ENCODE results near the gene ACTN2.

The ACTN2 gene

GRCh38 chr1:236692128-236692527 lies 5.8 kb downstream of the ACTN2 start:
- peaks cover 18% of the 10 kb centered on the region for H3K27me3 ChIP-seq (ENCODE audit: control insufficient read depth, insufficient read depth, low read length)
- H3K4me3 ChIP-seq (ENCODE audit: low read depth, low read length) = no peak overlapping the region
- no peaks in the 10 kb centered on the region for H3K36me3 ChIP-seq (ENCODE audit: control insufficient read depth, insufficient read depth, low read length)
- H3K9ac ChIP-seq (ENCODE audit: low read length) = no peak overlapping the region
- no peaks in the 10 kb centered on the region for H3K9me3 ChIP-seq (ENCODE audit: control insufficient read depth, insufficient read depth, low read depth, low read length)
- H3K27ac ChIP-seq (ENCODE audit: low read depth, low read length) = no peak overlapping the region
- H3K4me1 ChIP-seq (ENCODE audit: control insufficient read depth, insufficient read depth, low read length) = peaks cover 2% of the 10 kb centered on the region; the same call in 1 of the 2 replicates

- Histone ChIP-seq H3K27ac (ENCODE audit: low read depth, low read length) (no peak overlapping the region), H3K36me3 (ENCODE audit: control insufficient read depth, insufficient read depth, low read length) (no peaks in the 10 kb centered on the region), H3K9ac (ENCODE audit: low read length) (no peak overlapping the region), H3K27me3 (ENCODE audit: control insufficient read depth, insufficient read depth, low read length) (peaks cover 12% of the 10 kb centered on the region), H3K4me1 (ENCODE audit: control insufficient read depth, insufficient read depth, low read length) (no peaks in the 10 kb centered on the region), H3K4me3 (ENCODE audit: low read depth, low read length) (no peak overlapping the region), H3K9me3 (ENCODE audit: control insufficient read depth, insufficient read depth, low read depth, low read length) (no peaks in the 10 kb centered on the region)
Observed at GRCh38 chr1:236692742-236693141, 6.4 kb downstream of the ACTN2 start.

GRCh38 chr1:236699366-236699765 lies 13.1 kb downstream of the ACTN2 start:
- Histone ChIP-seq H3K9me3 (ENCODE audit: control insufficient read depth, insufficient read depth, low read depth, low read length) (no peaks in the 10 kb centered on the region), H3K4me3 (ENCODE audit: low read depth, low read length) (no peak overlapping the region), H3K4me1 (ENCODE audit: control insufficient read depth, insufficient read depth, low read length) (no peaks in the 10 kb centered on the region), H3K27me3 (ENCODE audit: control insufficient read depth, insufficient read depth, low read length) (no peaks in the 10 kb centered on the region), H3K36me3 (ENCODE audit: control insufficient read depth, insufficient read depth, low read length) (no peaks in the 10 kb centered on the region), H3K9ac (ENCODE audit: low read length) (no peak overlapping the region), H3K27ac (ENCODE audit: low read depth, low read length) (no peak overlapping the region)

GRCh38 chr1:236700903-236701302 lies 14.6 kb downstream of the ACTN2 start:
- no peaks in the 10 kb centered on the region for H3K27me3 ChIP-seq (ENCODE audit: control insufficient read depth, insufficient read depth, low read length)
- no peak overlapping the region for H3K4me3 ChIP-seq (ENCODE audit: low read depth, low read length)
- no peaks in the 10 kb centered on the region for H3K4me1 ChIP-seq (ENCODE audit: control insufficient read depth, insufficient read depth, low read length)
- H3K36me3 ChIP-seq (ENCODE audit: control insufficient read depth, insufficient read depth, low read length) = no peaks in the 10 kb centered on the region
- H3K27ac ChIP-seq (ENCODE audit: low read depth, low read length) = no peak overlapping the region
- no peaks in the 10 kb centered on the region for H3K9me3 ChIP-seq (ENCODE audit: control insufficient read depth, insufficient read depth, low read depth, low read length)
- no peak overlapping the region for H3K9ac ChIP-seq (ENCODE audit: low read length)

- Histone ChIP-seq H3K27me3 (ENCODE audit: control insufficient read depth, insufficient read depth, low read length) (no peaks in the 10 kb centered on the region), H3K27ac (ENCODE audit: low read depth, low read length) (no peak overlapping the region), H3K36me3 (ENCODE audit: control insufficient read depth, insufficient read depth, low read length) (no peaks in the 10 kb centered on the region), H3K4me1 (ENCODE audit: control insufficient read depth, insufficient read depth, low read length) (no peaks in the 10 kb centered on the region), H3K9me3 (ENCODE audit: control insufficient read depth, insufficient read depth, low read depth, low read length) (no peaks in the 10 kb centered on the region), H3K9ac (ENCODE audit: low read length) (no peak overlapping the region), H3K4me3 (ENCODE audit: low read depth, low read length) (no peak overlapping the region)
Observed at GRCh38 chr1:236701782-236702181, 15.5 kb downstream of the ACTN2 start.

- H3K4me1 ChIP-seq (ENCODE audit: control insufficient read depth, insufficient read depth, low read length) = no peaks in the 10 kb centered on the region
- no peaks in the 10 kb centered on the region for H3K36me3 ChIP-seq (ENCODE audit: control insufficient read depth, insufficient read depth, low read length)
- no peak overlapping the region for H3K27ac ChIP-seq (ENCODE audit: low read depth, low read length)
- no peak overlapping the region for H3K4me3 ChIP-seq (ENCODE audit: low read depth, low read length)
- H3K27me3 ChIP-seq (ENCODE audit: control insufficient read depth, insufficient read depth, low read length) = no peaks in the 10 kb centered on the region
- H3K9ac ChIP-seq (ENCODE audit: low read length) = no peak overlapping the region
- H3K9me3 ChIP-seq (ENCODE audit: control insufficient read depth, insufficient read depth, low read depth, low read length) = no peaks in the 10 kb centered on the region
Observed at GRCh38 chr1:236702791-236703394, 16.6 kb downstream of the ACTN2 start.

GRCh38 chr1:236705771-236706170 lies 19.5 kb downstream of the ACTN2 start:
- Histone ChIP-seq H3K36me3 (ENCODE audit: control insufficient read depth, insufficient read depth, low read length) (no peaks in the 10 kb centered on the region), H3K4me3 (ENCODE audit: low read depth, low read length) (no peak overlapping the region), H3K27ac (ENCODE audit: low read depth, low read length) (no peak overlapping the region), H3K9ac (ENCODE audit: low read length) (no peak overlapping the region), H3K27me3 (ENCODE audit: control insufficient read depth, insufficient read depth, low read length) (no peaks in the 10 kb centered on the region), H3K4me1 (ENCODE audit: control insufficient read depth, insufficient read depth, low read length) (no peaks in the 10 kb centered on the region), H3K9me3 (ENCODE audit: control insufficient read depth, insufficient read depth, low read depth, low read length) (no peaks in the 10 kb centered on the region)

- Histone ChIP-seq H3K27me3 (ENCODE audit: control insufficient read depth, insufficient read depth, low read length) (no peaks in the 10 kb centered on the region), H3K9ac (ENCODE audit: low read length) (no peak overlapping the region)
Observed at GRCh38 chr1:236706183-236706582, 19.9 kb downstream of the ACTN2 start.

GRCh38 chr1:236710328-236710892 lies 24.1 kb downstream of the ACTN2 start:
- no peaks in the 10 kb centered on the region for H3K4me1 ChIP-seq (ENCODE audit: control insufficient read depth, insufficient read depth, low read length)

More at GRCh38 chr1:236706183-236706582, 19.9 kb downstream of the ACTN2 start:
- no peak overlapping the region for H3K27ac ChIP-seq (ENCODE audit: low read depth, low read length)
- no peaks in the 10 kb centered on the region for H3K9me3 ChIP-seq (ENCODE audit: control insufficient read depth, insufficient read depth, low read depth, low read length)
- no peaks in the 10 kb centered on the region for H3K36me3 ChIP-seq (ENCODE audit: control insufficient read depth, insufficient read depth, low read length)
- H3K4me3 ChIP-seq (ENCODE audit: low read depth, low read length) = no peak overlapping the region
- H3K4me1 ChIP-seq (ENCODE audit: control insufficient read depth, insufficient read depth, low read length) = no peaks in the 10 kb centered on the region

GRCh38 chr1:236716160-236716559 lies 29.9 kb downstream of the ACTN2 start:
- Histone ChIP-seq H3K4me3 (ENCODE audit: low read depth, low read length) (no peak overlapping the region), H3K4me1 (ENCODE audit: control insufficient read depth, insufficient read depth, low read length) (no peaks in the 10 kb centered on the region), H3K9ac (ENCODE audit: low read length) (no peak overlapping the region), H3K9me3 (ENCODE audit: control insufficient read depth, insufficient read depth, low read depth, low read length) (no peaks in the 10 kb centered on the region), H3K27me3 (ENCODE audit: control insufficient read depth, insufficient read depth, low read length) (no peaks in the 10 kb centered on the region), H3K27ac (ENCODE audit: low read depth, low read length) (no peak overlapping the region), H3K36me3 (ENCODE audit: control insufficient read depth, insufficient read depth, low read length) (no peaks in the 10 kb centered on the region)

More at GRCh38 chr1:236710328-236710892, 24.1 kb downstream of the ACTN2 start:
- no peak overlapping the region for H3K27ac ChIP-seq (ENCODE audit: low read depth, low read length)
- no peaks in the 10 kb centered on the region for H3K36me3 ChIP-seq (ENCODE audit: control insufficient read depth, insufficient read depth, low read length)
- H3K4me3 ChIP-seq (ENCODE audit: low read depth, low read length) = no peak overlapping the region
- H3K9ac ChIP-seq (ENCODE audit: low read length) = no peak overlapping the region
- no peaks in the 10 kb centered on the region for H3K9me3 ChIP-seq (ENCODE audit: control insufficient read depth, insufficient read depth, low read depth, low read length)
- H3K27me3 ChIP-seq (ENCODE audit: control insufficient read depth, insufficient read depth, low read length) = no peaks in the 10 kb centered on the region

GRCh38 chr1:236717811-236718210 lies 31.5 kb downstream of the ACTN2 start:
- Histone ChIP-seq H3K9ac (ENCODE audit: low read length) (no peak overlapping the region), H3K4me1 (ENCODE audit: control insufficient read depth, insufficient read depth, low read length) (no peaks in the 10 kb centered on the region), H3K27me3 (ENCODE audit: control insufficient read depth, insufficient read depth, low read length) (no peaks in the 10 kb centered on the region), H3K36me3 (ENCODE audit: control insufficient read depth, insufficient read depth, low read length) (no peaks in the 10 kb centered on the region), H3K9me3 (ENCODE audit: control insufficient read depth, insufficient read depth, low read depth, low read length) (no peaks in the 10 kb centered on the region), H3K27ac (ENCODE audit: low read depth, low read length) (no peak overlapping the region), H3K4me3 (ENCODE audit: low read depth, low read length) (no peak overlapping the region)
